ENCODE measurements around the gene TGFB1. TPM values are rescaled to one million over a fixed set of nuclear protein-coding genes. Genes with fewer than 3 reads are reported as not detected.
A peak's percentile ranks its signal among the peaks of the same experiment; 100 is the strongest.

TGFB1 gene
- total RNA-seq, 1 experiment from 2014 or later: 8.6 TPM

DNA sequence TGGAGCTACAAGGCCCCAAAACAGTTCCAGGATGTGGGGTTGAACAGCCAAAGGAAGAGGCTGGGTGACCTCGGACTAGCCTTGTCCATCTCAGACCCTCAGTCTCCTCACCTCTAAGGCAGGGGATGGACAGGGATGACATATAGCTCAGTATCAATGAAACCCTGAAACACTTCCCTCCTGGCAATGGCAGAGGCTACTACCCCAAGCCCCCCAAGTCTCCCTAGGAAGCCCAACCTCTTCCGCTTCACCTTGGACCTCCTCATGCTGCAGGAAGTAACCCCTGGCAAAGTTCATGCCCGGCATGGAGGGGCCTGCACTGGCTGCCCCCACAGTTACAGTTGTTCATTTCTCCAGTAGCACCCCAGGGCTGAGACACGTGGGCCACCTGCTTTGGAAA lies 33.2 kb downstream of the TGFB1 start:
- H3K36me3 ChIP-seq: peaks cover 85% of the 10 kb centered on the region
- H3K4me3 ChIP-seq: no peak overlapping the region
- H3K9me3 ChIP-seq: no peaks in the 10 kb centered on the region
- no peaks in the 10 kb centered on the region for H3K27me3 ChIP-seq
- DNase-seq: no peak

- no peak overlapping the region for H3K4me3 ChIP-seq
- no peaks in the 10 kb centered on the region for H3K27me3 ChIP-seq
- DNase-seq: no peak
- H3K36me3 ChIP-seq: peaks cover 86% of the 10 kb centered on the region
- H3K9me3 ChIP-seq: no peaks in the 10 kb centered on the region
Measured at GRCh38 chr19:41320185-41320518, 33.6 kb downstream of the TGFB1 start.

GRCh38 chr19:41319500-41320184 lies 34.1 kb downstream of the TGFB1 start:
- Histone ChIP-seq H3K27me3 (no peaks in the 10 kb centered on the region), H3K4me3 (no peak overlapping the region), H3K9me3 (no peaks in the 10 kb centered on the region), H3K36me3 (peaks cover 87% of the 10 kb centered on the region)
- DNase-seq: no peak

- DNase-seq: no peak
- Histone ChIP-seq H3K36me3 (peaks cover 87% of the 10 kb centered on the region), H3K4me3 (no peak overlapping the region), H3K27me3 (no peaks in the 10 kb centered on the region), H3K9me3 (no peaks in the 10 kb centered on the region)
Measured at GRCh38 chr19:41318696-41319499, 34.8 kb downstream of the TGFB1 start.

GRCh38 chr19:41316306-41316920 lies 37.3 kb downstream of the TGFB1 start:
- DNase-seq: no peak
- peaks cover 86% of the 10 kb centered on the region for H3K36me3 ChIP-seq
- H3K27me3 ChIP-seq: no peaks in the 10 kb centered on the region

DNA sequence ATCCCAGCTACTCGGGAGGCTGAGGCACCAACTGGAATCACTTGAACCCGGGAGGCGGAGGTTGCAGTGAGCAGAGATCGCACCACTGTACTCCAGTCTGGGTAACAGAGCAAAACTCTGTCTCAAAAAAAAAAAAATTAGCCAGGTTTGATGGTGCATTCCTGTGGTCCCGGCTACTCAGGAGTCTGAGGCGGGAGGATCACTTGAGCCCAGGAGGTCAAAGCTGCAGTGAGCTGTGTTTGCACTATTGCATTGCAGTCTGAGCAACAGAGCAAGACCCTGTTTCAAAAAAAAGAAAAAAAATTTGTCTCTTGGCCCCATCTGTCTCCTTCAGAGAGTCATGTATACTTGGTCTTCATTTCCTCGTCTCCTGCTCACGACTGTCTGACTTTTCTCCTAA lies 42.1 kb downstream of the TGFB1 start:
- Histone ChIP-seq H3K4me3 (peak overlapping the region; percentile 91), H3K27me3 (no peaks in the 10 kb centered on the region), H3K36me3 (peaks cover 65% of the 10 kb centered on the region), H3K9me3 (no peaks in the 10 kb centered on the region)
- DNase-seq: no peak

More at GRCh38 chr19:41316306-41316920, 37.3 kb downstream of the TGFB1 start:
- Histone ChIP-seq H3K4me3 (no peak overlapping the region), H3K9me3 (no peaks in the 10 kb centered on the region)

- H3K36me3 ChIP-seq: peaks cover 65% of the 10 kb centered on the region
- no peak for DNase-seq
- H3K9me3 ChIP-seq: no peaks in the 10 kb centered on the region
Measured at GRCh38 chr19:41311072-41311471, 42.6 kb downstream of the TGFB1 start.

GRCh38 chr19:41310033-41310831 lies 43.5 kb downstream of the TGFB1 start, which contains the start of gene CCDC97:
TSS of gene CCDC97 (plus strand) at chr19:41310172. CDS start at chr19:41310311, 139 bp downstream.
- H3K9me3 ChIP-seq: no peaks in the 10 kb centered on the region
- peaks cover 66% of the 10 kb centered on the region for H3K36me3 ChIP-seq
- peak; percentile 86 for DNase-seq
- H3K27me3 ChIP-seq: no peaks in the 10 kb centered on the region
- H3K4me3 ChIP-seq: peak within 1 kb of the TSS; percentile 91

More at GRCh38 chr19:41311072-41311471, 42.6 kb downstream of the TGFB1 start:
- H3K27me3 ChIP-seq: no peaks in the 10 kb centered on the region
- peak overlapping the region; percentile 91 for H3K4me3 ChIP-seq

DNA sequence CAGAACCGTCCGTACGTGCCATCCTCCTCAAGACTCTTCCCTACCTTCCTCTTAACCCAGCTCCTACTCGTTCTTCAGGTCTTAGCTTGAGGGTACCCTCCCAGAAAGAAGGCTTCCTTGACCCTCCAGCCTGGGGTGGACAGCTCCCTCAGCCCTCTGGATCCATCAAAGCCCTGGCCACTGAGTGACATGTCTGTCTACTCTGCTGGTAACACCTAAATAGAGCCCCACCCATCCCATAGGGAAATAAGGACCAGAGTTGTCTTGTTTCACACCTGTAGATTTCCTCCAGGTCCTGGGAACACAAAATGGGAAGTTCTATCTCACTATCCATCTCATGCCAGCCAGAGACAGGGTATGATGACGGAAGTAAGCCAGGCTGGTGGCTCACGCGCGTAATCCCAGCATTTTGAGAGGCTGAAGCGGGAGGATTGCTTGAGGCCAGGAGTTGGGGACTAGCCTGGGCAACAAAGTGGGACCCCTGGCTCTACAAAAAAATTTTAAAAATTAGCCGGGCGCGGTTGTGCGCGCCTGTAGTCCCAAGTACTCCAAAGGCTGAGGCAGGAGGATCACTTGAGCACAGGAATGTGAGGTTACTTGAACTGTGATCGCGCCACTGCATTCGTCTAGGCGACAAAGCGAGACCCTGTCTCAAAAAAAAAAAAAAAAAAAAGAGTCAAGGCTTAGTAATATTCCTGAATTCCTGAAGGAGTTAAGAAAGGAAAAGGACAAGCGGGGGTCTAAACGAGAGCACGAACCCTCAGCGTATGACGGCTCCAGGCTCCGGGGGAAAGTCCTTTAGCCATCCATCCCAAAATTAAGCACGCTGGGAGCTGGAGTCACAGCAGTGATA lies 44.3 kb downstream of the TGFB1 start:
- Histone ChIP-seq H3K36me3 (peaks cover 69% of the 10 kb centered on the region), H3K4me3 (peak overlapping the region; percentile 91), H3K9me3 (no peaks in the 10 kb centered on the region), H3K27me3 (no peaks in the 10 kb centered on the region)
- no peak for DNase-seq

GRCh38 chr19:41308450-41309179 lies 45.1 kb downstream of the TGFB1 start:
- Histone ChIP-seq H3K4me3 (peak overlapping the region; percentile 91), H3K9me3 (no peaks in the 10 kb centered on the region), H3K36me3 (peaks cover 69% of the 10 kb centered on the region), H3K27me3 (no peaks in the 10 kb centered on the region)
- peak; percentile 81 for DNase-seq

DNA sequence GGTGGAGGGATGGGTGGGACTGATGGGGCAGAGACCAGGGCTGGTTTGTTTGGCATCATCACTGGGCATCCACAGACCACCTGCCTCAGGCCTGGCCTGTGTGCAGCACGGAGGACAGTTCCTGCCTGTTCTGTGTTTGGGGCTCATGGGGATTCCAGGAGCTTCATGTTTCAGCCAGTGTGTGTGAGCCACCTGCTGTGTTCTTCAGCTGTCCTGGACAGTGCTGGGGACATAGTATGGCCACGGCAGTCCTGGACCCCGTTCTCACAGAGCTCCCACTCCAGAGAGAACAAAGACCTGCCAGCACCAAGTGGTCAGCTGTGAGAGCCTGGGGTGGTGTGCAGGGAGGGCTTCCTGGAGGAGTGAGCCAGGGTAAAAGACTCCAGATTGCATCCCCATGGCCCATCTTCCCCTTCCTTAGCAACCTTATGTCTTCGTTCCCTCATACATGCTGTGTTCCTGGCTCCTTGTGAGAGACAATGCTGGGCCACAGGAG lies 45.7 kb downstream of the TGFB1 start:
- Histone ChIP-seq H3K4me3 (no peak overlapping the region), H3K27me3 (no peaks in the 10 kb centered on the region), H3K36me3 (peaks cover 69% of the 10 kb centered on the region), H3K9me3 (no peaks in the 10 kb centered on the region)
- no peak for DNase-seq

DNA sequence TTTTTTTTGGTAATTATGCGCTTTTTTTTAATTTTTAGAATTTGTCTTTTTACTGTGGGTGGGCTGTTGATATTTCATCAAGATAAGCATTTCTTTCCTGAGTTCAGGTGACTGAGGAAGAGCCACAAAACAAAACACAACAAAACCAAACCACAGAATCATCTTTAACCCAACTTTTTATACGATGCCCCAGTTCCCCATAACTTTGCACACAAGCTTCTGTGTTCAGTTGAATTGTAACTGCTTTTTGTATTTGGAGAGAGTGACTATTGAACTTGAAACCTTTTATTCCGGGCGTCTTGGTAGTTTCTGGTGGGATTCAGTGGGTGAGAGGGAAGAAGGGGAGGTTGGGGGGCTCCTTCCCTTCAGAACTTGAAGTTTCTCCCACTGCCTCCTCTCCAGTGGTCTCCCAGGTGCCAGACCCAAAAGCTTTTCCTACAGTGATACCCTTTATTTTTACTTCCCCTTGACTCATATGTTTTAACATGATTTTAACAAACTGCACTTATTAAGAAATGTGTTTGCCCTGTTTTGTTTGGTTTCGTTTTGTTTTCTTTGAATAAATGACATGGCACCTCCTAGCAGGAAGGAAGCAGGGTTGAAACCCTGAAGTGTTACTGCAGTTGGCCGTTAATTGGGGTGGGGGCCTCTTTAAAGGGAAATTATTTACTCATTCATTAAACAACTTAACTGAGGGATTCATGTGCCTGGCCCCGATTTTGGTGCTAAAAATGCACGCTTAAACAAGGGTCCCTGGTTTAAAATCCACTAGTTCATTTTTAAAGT lies 46.4 kb downstream of the TGFB1 start:
- H3K27me3 ChIP-seq: no peaks in the 10 kb centered on the region
- H3K4me3 ChIP-seq: no peak overlapping the region
- peaks cover 69% of the 10 kb centered on the region for H3K36me3 ChIP-seq
- no peak for DNase-seq
- H3K9me3 ChIP-seq: no peaks in the 10 kb centered on the region

DNA sequence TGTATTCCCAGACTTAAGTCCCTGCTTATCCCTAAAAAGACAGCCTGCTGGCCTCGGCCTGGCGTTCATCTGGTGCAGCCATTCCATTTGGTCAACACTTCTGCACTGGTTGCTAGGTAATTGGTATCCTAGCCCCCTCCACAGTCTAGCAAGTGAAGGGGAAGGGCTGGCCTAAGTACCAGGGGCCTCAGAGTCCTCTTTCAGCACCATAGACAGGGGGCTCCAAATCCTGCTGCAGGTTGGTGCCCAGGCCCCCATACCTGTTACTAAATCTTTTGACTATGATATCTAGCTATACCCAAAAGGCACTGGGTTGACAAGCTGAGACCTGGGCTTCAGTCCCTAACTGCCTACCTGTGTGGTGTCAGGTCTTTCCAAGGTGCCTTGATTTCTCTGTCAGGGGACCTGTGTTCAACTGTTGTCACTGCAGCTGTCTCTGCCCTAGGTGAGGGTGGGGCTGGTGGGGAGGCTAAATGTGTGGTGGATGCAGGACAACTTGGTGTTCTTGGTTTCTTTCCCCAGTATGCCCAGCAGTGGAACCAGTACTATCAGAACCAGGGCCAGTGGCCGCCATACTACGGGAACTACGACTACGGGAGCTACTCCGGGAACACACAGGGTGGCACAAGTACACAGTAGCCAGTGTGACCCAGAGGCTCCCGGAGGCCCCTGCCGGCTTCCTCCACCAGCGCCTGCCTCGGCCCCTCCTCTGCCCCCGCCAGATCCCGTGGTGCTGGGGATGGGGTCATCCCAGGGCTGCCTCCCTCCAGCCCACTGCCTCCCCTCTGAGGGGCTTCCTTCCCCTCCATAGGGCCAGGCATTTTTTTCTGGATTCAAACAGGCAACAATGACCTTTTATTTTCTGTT lies 47.6 kb downstream of the TGFB1 start:
- H3K36me3 ChIP-seq: peaks cover 74% of the 10 kb centered on the region
- DNase-seq: no peak

More for the DNA sequence above, 47.6 kb downstream of the TGFB1 start:
- Histone ChIP-seq H3K4me3 (no peak overlapping the region), H3K9me3 (no peaks in the 10 kb centered on the region), H3K27me3 (no peaks in the 10 kb centered on the region)
